ENCODE measurements around the gene SORL1. TPM values are rescaled to one million over a fixed set of nuclear protein-coding genes. Genes with fewer than 3 reads are reported as not detected.
A peak's percentile ranks its signal among the peaks of the same experiment; 100 is the strongest.

The SORL1 gene
- total RNA-seq, 1 experiment from 2014 or later: 68.3 TPM

DNA sequence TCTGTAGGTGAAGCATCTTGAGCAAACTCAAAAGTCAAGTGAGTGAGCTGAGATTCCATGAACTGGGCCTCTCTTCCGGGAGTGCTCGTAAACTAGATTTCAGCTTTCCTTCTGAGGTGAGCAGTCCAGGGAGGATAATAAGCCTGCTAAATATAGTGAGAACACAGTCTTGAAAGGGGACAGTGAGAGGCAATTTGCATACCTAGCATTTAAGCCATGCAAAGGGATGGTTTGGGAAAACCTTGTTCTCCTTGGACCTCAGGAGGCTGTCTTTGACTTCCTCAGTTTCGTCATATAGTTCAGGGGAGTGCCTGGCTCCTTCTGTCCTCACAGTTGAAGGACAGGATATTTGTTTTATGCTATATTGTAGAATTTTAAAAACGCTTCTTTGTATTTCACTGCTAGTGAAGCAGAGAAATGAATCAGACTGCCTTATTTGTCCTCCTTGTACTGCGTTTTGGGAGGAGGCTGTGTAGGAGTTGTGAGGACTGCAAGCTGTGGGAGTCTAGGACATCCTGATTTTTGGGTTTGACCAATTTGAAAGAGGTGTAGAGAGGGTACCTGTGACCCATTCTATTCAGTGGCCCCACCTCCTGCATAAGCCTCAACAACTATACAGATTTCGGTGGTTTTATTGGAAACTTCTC lies 11.7 kb downstream of the SORL1 start:
- no peaks in the 10 kb centered on the region for H3K9me3 Mint-ChIP-seq
- H3K27ac ChIP-seq (ENCODE audit: insufficient read length, low read depth, low read length): no peak overlapping the region
- no peak overlapping the region for H3K9ac ChIP-seq (ENCODE audit: extremely low read depth, insufficient read length, low read length)
- no peak overlapping the region for H4K91ac ChIP-seq (ENCODE audit: insufficient read length, low read depth, low read length)
- no peak overlapping the region for H3K23ac ChIP-seq (ENCODE audit: insufficient read length, low read depth, low read length)
- WGBS (ENCODE audit: extremely low coverage, insufficient read length, low lambda C conversion rate): no CpG with 5 or more reads among the region's 6 CpGs
- peaks cover 4 to 6% (median 5%) of the 10 kb centered on the region in 3 experiments; a peak in 6 of 7 replicates for H3K36me3 Mint-ChIP-seq (ENCODE audit: insufficient read depth in 1 of 3, low read depth in 3 of 3)
- no peak overlapping the region for H3K4me2 ChIP-seq (ENCODE audit: insufficient read depth, insufficient read length, low read length)
- no peak overlapping the region for H2BK15ac ChIP-seq (ENCODE audit: low read depth, low read length)
- no peak overlapping the region for H2BK12ac ChIP-seq (ENCODE audit: insufficient read length, low read depth, low read length)
- no peak overlapping the region for H3K14ac ChIP-seq (ENCODE audit: insufficient read depth, low read length)
- no peak overlapping the region for H2AFZ ChIP-seq (ENCODE audit: low read length)
- H3K79me1 ChIP-seq (ENCODE audit: insufficient read depth, low read depth, low read length, poor library complexity, severe bottlenecking): peaks cover 7% of the 10 kb centered on the region
- TF ChIP-seq, protein P1, sequence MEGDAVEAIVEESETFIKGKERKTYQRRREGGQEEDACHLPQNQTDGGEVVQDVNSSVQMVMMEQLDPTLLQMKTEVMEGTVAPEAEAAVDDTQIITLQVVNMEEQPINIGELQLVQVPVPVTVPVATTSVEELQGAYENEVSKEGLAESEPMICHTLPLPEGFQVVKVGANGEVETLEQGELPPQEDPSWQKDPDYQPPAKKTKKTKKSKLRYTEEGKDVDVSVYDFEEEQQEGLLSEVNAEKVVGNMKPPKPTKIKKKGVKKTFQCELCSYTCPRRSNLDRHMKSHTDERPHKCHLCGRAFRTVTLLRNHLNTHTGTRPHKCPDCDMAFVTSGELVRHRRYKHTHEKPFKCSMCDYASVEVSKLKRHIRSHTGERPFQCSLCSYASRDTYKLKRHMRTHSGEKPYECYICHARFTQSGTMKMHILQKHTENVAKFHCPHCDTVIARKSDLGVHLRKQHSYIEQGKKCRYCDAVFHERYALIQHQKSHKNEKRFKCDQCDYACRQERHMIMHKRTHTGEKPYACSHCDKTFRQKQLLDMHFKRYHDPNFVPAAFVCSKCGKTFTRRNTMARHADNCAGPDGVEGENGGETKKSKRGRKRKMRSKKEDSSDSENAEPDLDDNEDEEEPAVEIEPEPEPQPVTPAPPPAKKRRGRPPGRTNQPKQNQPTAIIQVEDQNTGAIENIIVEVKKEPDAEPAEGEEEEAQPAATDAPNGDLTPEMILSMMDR (conservative IDR thresholded peaks at IDR 0.05): no peak
- H3K27me3 ChIP-seq (ENCODE audit: insufficient read depth, low read length): no peaks in the 10 kb centered on the region
- peaks cover 87 to 89% of the 10 kb centered on the region in 2 experiments for H3K4me1 Mint-ChIP-seq
- no peaks in the 10 kb centered on the region for H3K23me2 ChIP-seq (ENCODE audit: insufficient read length, low read depth, low read length, poor library complexity, severe bottlenecking)
- H2AK5ac ChIP-seq (ENCODE audit: insufficient read length, low read length): no peak overlapping the region
- no peak overlapping the region for H3K56ac ChIP-seq (ENCODE audit: insufficient read length, low read depth, low read length)
- no peak overlapping the region for H2BK5ac ChIP-seq (ENCODE audit: insufficient read length, low read length)
- no peak overlapping the region for H3T11ph ChIP-seq (ENCODE audit: low read length)
- H4K8ac ChIP-seq (replicated peaks; ENCODE audit: insufficient read length, low read depth, low read length): no peak overlapping the region
- no peak overlapping the region for H3K18ac ChIP-seq (ENCODE audit: insufficient read length, low read depth, low read length)
- H3K9me3 ChIP-seq (ENCODE audit: control insufficient read depth, low read depth, low read length): no peaks in the 10 kb centered on the region
- H4K20me1 ChIP-seq (ENCODE audit: control insufficient read depth, insufficient read depth, insufficient read length): no peaks in the 10 kb centered on the region
- peaks cover 19% of the 10 kb centered on the region; the same call in 1 of the 2 replicates for H3K79me2 ChIP-seq (ENCODE audit: insufficient read depth, low read length)
- no peak overlapping the region for H3K4me3 Mint-ChIP-seq
- H3K4me1 ChIP-seq (ENCODE audit: insufficient read depth, low read length): peaks cover 37% of the 10 kb centered on the region; the same call in 1 of the 2 replicates
- H2BK20ac ChIP-seq (ENCODE audit: low read depth, low read length, poor library complexity, severe bottlenecking): no peak overlapping the region
- no peak overlapping the region for H4K5ac ChIP-seq (ENCODE audit: insufficient read length, low read depth, low read length)
- H3K27me3 Mint-ChIP-seq (ENCODE audit: low read depth): no peaks in the 10 kb centered on the region
- no peak overlapping the region for H3K4ac ChIP-seq (ENCODE audit: low read depth, low read length)
- H2BK120ac ChIP-seq (ENCODE audit: low read depth, low read length, poor library complexity, severe bottlenecking): no peak overlapping the region
- no peak for DNase-seq
- H3K27ac Mint-ChIP-seq: peak overlapping the region; percentile 7 to 71 (median 27); a peak in 4 of 7 replicates

Data from H9 (cell line).